CD4-positive, CD25-positive, alpha-beta regulatory T cell (primary cell): ENCODE measurements around the gene SHKBP1. TPM values are rescaled to one million over a fixed set of nuclear protein-coding genes. Genes with fewer than 3 reads are reported as not detected.
A peak's percentile ranks its signal among the peaks of the same experiment; 100 is the strongest.

Experiments
- ATAC-seq, 2 donors: fragments of 150-1000 bp; cut with Tn5 transposase; one replicate each; pipeline ENCODE4 v1.10.0; 2021; ENCODE audit warnings: low read depth in 2 of 2, moderate number of reproducible peaks in 2 of 2, moderate library complexity in 1 of 2
- DNase-seq, 3 donors: peaks; one replicate each; pipeline versions ENCODE4 v3.0.0 to v3.0.0-alpha.2; 2012 to 2022; ENCODE audit warnings: mixed read lengths in 1 of 3
- H3K27ac ChIP-seq: one replicate; pipeline ENCODE4 v1.7.0; 2013; ENCODE audit warnings: mild to moderate bottlenecking, low read length; ENCODE audit not compliant: insufficient read depth, poor library complexity, severe bottlenecking
- H3K27me3 ChIP-seq: one replicate; pipeline ENCODE4 v1.7.0; 2013; ENCODE audit warnings: low read length; ENCODE audit not compliant: control insufficient read depth, insufficient read depth
- H3K36me3 ChIP-seq: one replicate; pipeline ENCODE4 v1.7.0; 2013; ENCODE audit warnings: mild to moderate bottlenecking, low read length, moderate library complexity; ENCODE audit not compliant: control insufficient read depth, insufficient read depth
- H3K4me1 ChIP-seq: 2 replicates; pipeline ENCODE4 v1.7.0; 2013; ENCODE audit warnings: mild to moderate bottlenecking, low read length; ENCODE audit not compliant: insufficient read depth, control insufficient read depth, poor library complexity, severe bottlenecking
- H3K4me3 ChIP-seq: one replicate; pipeline ENCODE4 v1.7.0; 2013; ENCODE audit warnings: low read depth, mild to moderate bottlenecking, low read length, moderate library complexity
- H3K9me3 ChIP-seq, 2 experiments: 1 replicate in 1 of 2; 2 replicates in 1 of 2; pipeline ENCODE4 v1.7.0; 2013; ENCODE audit warnings: low read length in 2 of 2, mild to moderate bottlenecking in 1 of 2, moderate library complexity in 1 of 2; ENCODE audit not compliant: control insufficient read depth in 2 of 2
- H3K27ac Mint-ChIP-seq, 3 donors: one replicate each; pipeline ENCODE4 v1.8.0; 2020 to 2022; ENCODE audit warnings: mild to moderate bottlenecking in 3 of 3, mixed read lengths in 3 of 3, moderate library complexity in 2 of 3
- H3K27me3 Mint-ChIP-seq: one replicate; pipeline ENCODE4 v1.8.0; 2022; ENCODE audit warnings: mild to moderate bottlenecking, mixed read lengths
- H3K36me3 Mint-ChIP-seq: one replicate; pipeline ENCODE4 v1.8.0; 2020; ENCODE audit warnings: mixed read lengths
- H3K4me1 Mint-ChIP-seq, 4 donors: one replicate each; pipeline ENCODE4 v1.8.0; 2020 to 2022; ENCODE audit warnings: mixed read lengths in 4 of 4, mild to moderate bottlenecking in 1 of 4
- H3K4me3 Mint-ChIP-seq, 4 donors: one replicate each; pipeline ENCODE4 v1.8.0; 2020 to 2022; ENCODE audit warnings: mild to moderate bottlenecking in 4 of 4, mixed read lengths in 4 of 4, moderate library complexity in 3 of 4
- H3K9me3 Mint-ChIP-seq, 7 donors: one replicate each; pipeline ENCODE4 v1.8.0; 2020 to 2022; ENCODE audit warnings: mixed read lengths in 7 of 7, mild to moderate bottlenecking in 3 of 7, moderate library complexity in 2 of 7
- polyA plus RNA-seq, 4 donors: library from polyadenylated mRNA; unstranded; fragments of 300-500 nt; fragmentation: Illumina TruSeq; gene quantifications; one replicate each; pipeline ENCODE4 v1.2.3, GENCODE V29; 2021
- total RNA-seq: library from RNA; stranded (reverse); gene quantifications from one replicate; pipeline ENCODE4 v1.2.3, GENCODE V29; 2022

SHKBP1 gene
- total and polyA plus RNA-seq, 5 donors from 2014 or later = 120 to 195 (median 165) TPM

DNA sequence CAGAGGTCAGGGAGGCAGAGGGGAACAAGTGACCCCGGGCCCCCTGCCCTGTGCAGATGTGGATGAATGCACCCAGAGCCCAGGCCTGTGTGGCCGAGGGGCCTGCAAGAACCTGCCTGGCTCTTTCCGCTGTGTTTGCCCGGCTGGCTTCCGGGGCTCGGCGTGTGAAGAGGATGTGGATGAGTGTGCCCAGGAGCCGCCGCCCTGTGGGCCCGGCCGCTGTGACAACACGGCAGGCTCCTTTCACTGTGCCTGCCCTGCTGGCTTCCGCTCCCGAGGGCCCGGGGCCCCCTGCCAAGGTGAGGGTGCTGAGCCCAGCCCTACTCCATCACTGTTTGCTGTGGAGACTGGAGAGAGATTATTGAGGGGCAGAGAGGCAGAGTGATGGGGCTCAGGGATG, 34.4 kb downstream of the SHKBP1 start:
- Histone ChIP-seq H3K27me3 (no peaks in the 10 kb centered on the region), H3K9me3 (no peaks in the 10 kb centered on the region), H3K36me3 (no peaks in the 10 kb centered on the region), H3K4me3 (no peak overlapping the region), H3K4me1 (peaks cover 55% of the 10 kb centered on the region), H3K27ac (peak overlapping the region; percentile 85)
- ATAC-seq (no peak), DNase-seq (peak in 2 of 3 donors; percentile 32 to 49)
- no peaks in the 10 kb centered on the region for H3K36me3 Mint-ChIP-seq
- no peaks in the 10 kb centered on the region for H3K27me3 Mint-ChIP-seq
- H3K27ac Mint-ChIP-seq = peak overlapping the region; percentile 85 to 97 (median 93)
- peaks cover 8 to 82% (median 29%) of the 10 kb centered on the region in 4 donors for H3K4me1 Mint-ChIP-seq
- no peaks in the 10 kb centered on the region for H3K9me3 Mint-ChIP-seq
- peak overlapping the region; percentile 53 to 88 (median 85) for H3K4me3 Mint-ChIP-seq

DNA sequence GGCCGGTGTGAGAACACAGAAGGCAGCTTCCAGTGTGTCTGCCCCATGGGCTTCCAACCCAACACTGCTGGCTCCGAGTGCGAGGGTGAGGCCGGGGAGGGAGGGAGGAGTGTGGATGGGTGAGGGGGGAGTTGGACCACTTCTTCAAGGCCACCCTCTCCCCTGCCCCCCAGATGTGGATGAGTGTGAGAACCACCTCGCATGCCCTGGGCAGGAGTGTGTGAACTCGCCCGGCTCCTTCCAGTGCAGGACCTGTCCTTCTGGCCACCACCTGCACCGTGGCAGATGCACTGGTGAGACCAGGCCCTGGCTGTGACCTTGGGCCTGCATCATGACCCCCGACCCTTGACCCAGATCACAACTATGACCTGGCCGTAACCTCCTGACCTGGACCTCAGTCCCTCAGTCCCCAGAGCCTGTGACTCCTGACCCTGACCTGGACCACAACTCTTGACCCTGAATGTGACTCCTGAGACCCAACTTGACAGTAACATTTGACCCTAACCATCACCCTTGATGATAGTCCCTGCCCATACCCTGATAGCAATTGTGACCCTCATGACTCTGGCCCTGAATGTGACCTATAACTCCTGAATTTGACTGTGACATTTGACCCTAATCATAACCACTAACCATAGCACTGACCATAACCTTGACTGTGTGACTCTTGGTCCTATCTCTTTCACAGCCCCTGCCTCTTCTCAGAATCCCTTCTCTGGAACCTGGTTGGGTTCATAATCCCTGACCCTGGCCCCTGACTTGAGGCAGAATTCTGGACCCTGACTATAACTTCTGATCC, 35.4 kb downstream of the SHKBP1 start:
- Mint-ChIP-seq H3K36me3 (no peaks in the 10 kb centered on the region), H3K4me3 (peak overlapping the region; percentile 75 to 99 (median 94)), H3K27ac (peak overlapping the region; percentile 75 to 90 (median 81)), H3K9me3 (no peaks in the 10 kb centered on the region), H3K27me3 (no peaks in the 10 kb centered on the region), H3K4me1 (peaks cover 8 to 80% (median 29%) of the 10 kb centered on the region in 4 donors)
- Histone ChIP-seq H3K4me3 (no peak overlapping the region), H3K27me3 (no peaks in the 10 kb centered on the region), H3K9me3 (no peaks in the 10 kb centered on the region), H3K4me1 (peaks cover 50% of the 10 kb centered on the region), H3K36me3 (no peaks in the 10 kb centered on the region), H3K27ac (peak overlapping the region; percentile 85)
- ATAC-seq = no peak
- DNase-seq = no peak

DNA sequence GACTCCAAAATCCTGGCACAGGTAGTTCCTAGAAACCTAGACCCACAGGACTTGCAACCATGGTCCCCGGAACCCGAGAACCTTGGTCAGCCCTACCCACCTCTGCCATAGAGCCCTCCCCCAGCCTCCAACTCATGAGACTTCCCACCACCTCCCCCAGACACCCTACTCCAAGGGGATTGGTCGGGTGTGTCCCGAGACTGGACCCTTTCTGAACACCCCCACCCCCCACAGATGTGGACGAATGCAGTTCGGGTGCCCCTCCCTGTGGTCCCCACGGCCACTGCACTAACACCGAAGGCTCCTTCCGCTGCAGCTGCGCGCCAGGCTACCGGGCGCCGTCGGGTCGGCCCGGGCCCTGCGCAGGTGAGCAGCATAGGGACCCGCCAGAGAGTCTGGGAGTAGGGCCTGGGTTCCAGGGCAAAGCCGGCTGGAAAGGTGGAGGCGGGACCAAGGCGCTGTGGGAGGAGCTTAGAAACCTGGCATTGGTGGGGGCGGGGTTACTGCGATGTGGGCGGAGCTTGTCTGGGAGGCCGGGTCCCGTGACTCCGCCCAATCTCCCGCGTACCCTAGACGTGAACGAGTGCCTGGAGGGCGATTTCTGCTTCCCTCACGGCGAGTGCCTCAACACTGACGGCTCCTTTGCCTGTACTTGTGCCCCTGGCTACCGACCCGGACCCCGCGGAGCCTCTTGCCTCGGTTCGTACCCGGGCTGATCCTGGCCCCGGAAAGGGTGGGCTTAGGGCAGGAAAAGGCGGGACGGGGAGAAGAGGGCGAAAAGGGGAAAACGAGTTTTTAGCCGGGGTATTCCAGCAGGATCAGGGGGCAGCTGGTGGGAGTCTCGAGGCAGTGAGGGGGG, 36.4 kb downstream of the SHKBP1 start:
- H3K4me3 ChIP-seq = peak overlapping the region; percentile 70
- H3K27ac ChIP-seq = peak overlapping the region; percentile 74
- H3K36me3 ChIP-seq = no peaks in the 10 kb centered on the region
- Mint-ChIP-seq H3K9me3 (no peaks in the 10 kb centered on the region), H3K4me1 (peaks cover 8 to 71% (median 28%) of the 10 kb centered on the region in 4 donors), H3K27ac (peak overlapping the region; percentile 32 to 97 (median 94)), H3K27me3 (no peaks in the 10 kb centered on the region), H3K36me3 (no peaks in the 10 kb centered on the region), H3K4me3 (peak overlapping the region; percentile 89 to 99 (median 98))
- no peaks in the 10 kb centered on the region for H3K9me3 ChIP-seq
- H3K27me3 ChIP-seq = no peaks in the 10 kb centered on the region
- H3K4me1 ChIP-seq = peaks cover 50% of the 10 kb centered on the region
- DNase-seq (peak; percentile 53 to 70 (median 57)), ATAC-seq (no peak)

DNA sequence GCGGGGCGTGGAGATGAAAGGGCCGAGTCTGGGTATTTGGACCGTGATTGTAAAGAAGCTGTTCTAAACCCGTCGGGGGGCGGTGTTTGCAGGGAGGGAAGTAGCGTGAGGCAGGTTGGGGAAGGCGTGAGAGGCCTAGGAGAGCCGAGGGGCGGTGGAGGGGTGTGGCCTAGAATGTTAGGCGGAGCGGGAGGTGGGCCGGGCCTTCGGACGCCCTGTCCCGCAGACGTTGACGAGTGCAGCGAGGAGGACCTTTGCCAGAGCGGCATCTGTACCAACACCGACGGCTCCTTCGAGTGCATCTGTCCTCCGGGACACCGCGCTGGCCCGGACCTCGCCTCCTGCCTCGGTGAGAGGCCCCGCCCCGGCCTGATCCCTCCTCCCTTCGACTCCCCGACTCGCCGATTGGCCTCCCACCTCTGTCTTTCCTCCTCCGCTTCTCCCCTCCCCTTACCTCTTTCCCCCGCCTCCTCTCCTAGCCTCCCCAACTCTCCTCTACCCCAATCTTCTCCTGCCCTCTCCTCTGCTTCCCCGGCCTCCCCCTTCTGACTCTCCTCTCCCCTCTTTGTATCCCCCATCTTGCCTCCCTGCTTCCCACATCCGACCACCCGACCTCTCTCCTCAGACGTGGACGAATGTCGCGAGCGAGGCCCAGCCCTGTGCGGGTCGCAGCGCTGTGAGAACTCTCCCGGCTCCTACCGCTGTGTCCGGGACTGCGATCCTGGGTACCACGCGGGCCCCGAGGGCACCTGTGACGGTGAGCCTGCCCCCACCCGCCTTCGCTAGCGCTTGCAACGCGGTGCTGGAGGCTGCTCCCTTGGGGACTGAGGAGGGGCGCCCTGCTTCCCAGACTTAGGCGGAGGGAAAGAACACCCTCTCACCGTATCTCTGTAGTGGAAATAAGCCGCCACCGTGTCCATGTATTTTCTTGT, 37.3 kb downstream of the SHKBP1 start:
- H3K4me3 ChIP-seq = peak overlapping the region; percentile 70
- DNase-seq = peak; percentile 78 to 93 (median 84)
- ATAC-seq = peak; percentile 60 to 73
- Mint-ChIP-seq H3K36me3 (peaks cover 5% of the 10 kb centered on the region), H3K27me3 (no peaks in the 10 kb centered on the region), H3K27ac (peak overlapping the region; percentile 94 to 97 (median 96)), H3K9me3 (no peaks in the 10 kb centered on the region), H3K4me3 (peak overlapping the region; percentile 89 to 99 (median 98)), H3K4me1 (peaks cover 8 to 64% (median 26%) of the 10 kb centered on the region in 4 donors)
- H3K9me3 ChIP-seq = no peaks in the 10 kb centered on the region
- peaks cover 42% of the 10 kb centered on the region for H3K4me1 ChIP-seq
- no peaks in the 10 kb centered on the region for H3K36me3 ChIP-seq
- H3K27me3 ChIP-seq = no peaks in the 10 kb centered on the region
- H3K27ac ChIP-seq = peak overlapping the region; percentile 74

DNA sequence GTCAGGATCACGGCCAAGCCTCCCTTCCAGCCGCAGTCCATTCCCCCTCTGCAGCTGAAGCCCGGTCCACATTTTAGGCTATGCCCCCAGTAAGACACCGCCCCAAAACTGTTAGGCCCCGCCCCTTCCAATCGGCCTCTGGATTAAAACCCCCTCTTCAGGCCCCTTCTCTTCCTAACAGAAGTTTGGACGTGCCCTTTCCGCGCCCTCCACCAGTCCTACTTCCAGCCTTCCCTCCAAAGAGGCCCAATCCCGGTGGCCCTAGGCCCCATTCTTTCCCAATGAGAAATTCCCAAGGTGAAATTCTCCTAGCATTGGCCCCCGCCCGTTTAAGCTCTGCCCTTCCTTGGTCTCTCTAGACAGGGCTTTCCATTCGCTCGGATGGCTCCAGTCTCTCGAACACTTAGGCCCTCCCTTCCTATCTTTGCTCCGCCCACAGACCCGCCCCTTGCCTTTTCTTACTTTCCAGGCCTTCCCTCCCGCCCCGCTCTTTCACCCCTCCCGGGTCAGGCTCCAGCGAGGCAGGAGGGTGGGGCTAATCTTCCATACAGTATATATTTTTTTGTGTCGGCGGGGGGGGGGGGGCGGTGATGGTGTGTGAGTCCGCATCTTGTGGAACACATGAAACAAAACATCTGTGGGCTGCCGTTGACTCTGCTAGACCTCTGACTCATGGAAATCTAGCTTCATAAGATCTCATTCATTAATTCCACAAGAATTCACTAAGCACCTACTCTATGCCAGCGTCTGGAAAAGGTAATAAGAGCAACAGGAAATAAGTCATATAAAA, 38.1 kb downstream of the SHKBP1 start:
- peak overlapping the region; percentile 70 for H3K4me3 ChIP-seq
- Mint-ChIP-seq H3K9me3 (no peaks in the 10 kb centered on the region), H3K4me3 (peak overlapping the region; percentile 89 to 99 (median 98)), H3K27ac (peak overlapping the region; percentile 94 to 97 (median 96)), H3K36me3 (peaks cover 13% of the 10 kb centered on the region), H3K27me3 (no peaks in the 10 kb centered on the region), H3K4me1 (peaks cover 8 to 58% (median 23%) of the 10 kb centered on the region in 4 donors)
- no peaks in the 10 kb centered on the region for H3K9me3 ChIP-seq
- DNase-seq (peak; percentile 59 to 82 (median 75)), ATAC-seq (peak; percentile 3 to 9)
- H3K27ac ChIP-seq = peak overlapping the region; percentile 74
- peaks cover 34% of the 10 kb centered on the region for H3K4me1 ChIP-seq
- H3K36me3 ChIP-seq = peaks cover 7% of the 10 kb centered on the region
- H3K27me3 ChIP-seq = no peaks in the 10 kb centered on the region

DNA sequence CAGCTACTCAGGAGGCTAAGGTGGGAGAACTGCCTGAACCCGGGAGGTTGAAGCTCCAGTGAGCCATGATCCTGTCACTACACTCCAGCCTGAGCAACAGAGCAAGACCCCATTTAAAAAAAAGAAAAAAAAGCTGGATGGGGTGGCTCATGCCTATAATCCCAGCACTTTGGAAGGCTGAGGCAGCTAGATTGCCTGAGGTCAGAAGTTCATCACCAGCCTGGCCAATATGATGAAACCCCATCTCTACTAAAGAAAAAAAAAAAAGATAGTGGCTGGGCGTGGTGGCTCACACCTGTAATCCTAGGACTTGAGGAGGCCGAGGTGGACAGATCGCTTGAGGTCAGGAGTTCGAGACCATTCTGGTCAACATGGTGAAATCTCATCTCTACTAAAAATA, 39.5 kb downstream of the SHKBP1 start:
- no peak overlapping the region for H3K27ac Mint-ChIP-seq

More for the DNA sequence above, 39.5 kb downstream of the SHKBP1 start:
- H3K4me1 Mint-ChIP-seq = peaks cover 8 to 46% (median 17%) of the 10 kb centered on the region in 4 donors
- H3K36me3 ChIP-seq = peaks cover 12% of the 10 kb centered on the region
- H3K4me3 ChIP-seq = no peak overlapping the region
- peaks cover 16% of the 10 kb centered on the region for H3K36me3 Mint-ChIP-seq
- H3K27me3 ChIP-seq = no peaks in the 10 kb centered on the region
- no peaks in the 10 kb centered on the region for H3K9me3 Mint-ChIP-seq
- H3K9me3 ChIP-seq = no peaks in the 10 kb centered on the region
- no peaks in the 10 kb centered on the region for H3K27me3 Mint-ChIP-seq
- ATAC-seq = no peak
- H3K4me3 Mint-ChIP-seq = peak overlapping the region in 1 of 4 donors; percentile 55
- peaks cover 20% of the 10 kb centered on the region for H3K4me1 ChIP-seq
- no peak overlapping the region for H3K27ac ChIP-seq
- DNase-seq = no peak
